GM10248 (cell line): Measurements from ENCODE around the gene SEZ6.

Experiments
- CTCF ChIA-PET: fragments of 300-600 bp; sonication (Branson Sonifier 250); formaldehyde crosslinking; extraction: SDS; loops from one replicate; lab custom pipeline; 2021; ENCODE audit warnings: antibody characterized with exemption; lab: Yijun Ruan, JAX
- POLR2A ChIA-PET: fragments of 350-650 bp; sonication (Branson Sonifier 250); formaldehyde crosslinking; extraction: SDS; loops from one replicate; lab custom pipeline; 2020; ENCODE audit warnings: antibody characterized with exemption; lab: Yijun Ruan, JAX
- DNase-seq: peaks from one replicate; pipeline ENCODE4 v3.0.0; 2012; ENCODE audit errors: extremely low spot score
- TF ChIP-seq, protein P1 (sequence below): IDR thresholded peaks from 2 replicates; pipeline ENCODE4 v1.5.1; 2012; ENCODE audit warnings: mild to moderate bottlenecking, low read depth; ENCODE audit errors: extremely low read depth, missing control alignments, control extremely low read depth

SEZ6 gene

GRCh38 chr17:28942925-28943324 is 62.9 kb downstream of the SEZ6 start:
- CTCF ChIA-PET = interaction anchor here (1.2 to 2.0 kb wide), 3 partner anchors 15 to 179 kb away, joined by 3 to 6 read pairs (median 5); no protein-coding TSS in a partner anchor
- no peak for DNase-seq
- TF ChIP-seq, protein P1, sequence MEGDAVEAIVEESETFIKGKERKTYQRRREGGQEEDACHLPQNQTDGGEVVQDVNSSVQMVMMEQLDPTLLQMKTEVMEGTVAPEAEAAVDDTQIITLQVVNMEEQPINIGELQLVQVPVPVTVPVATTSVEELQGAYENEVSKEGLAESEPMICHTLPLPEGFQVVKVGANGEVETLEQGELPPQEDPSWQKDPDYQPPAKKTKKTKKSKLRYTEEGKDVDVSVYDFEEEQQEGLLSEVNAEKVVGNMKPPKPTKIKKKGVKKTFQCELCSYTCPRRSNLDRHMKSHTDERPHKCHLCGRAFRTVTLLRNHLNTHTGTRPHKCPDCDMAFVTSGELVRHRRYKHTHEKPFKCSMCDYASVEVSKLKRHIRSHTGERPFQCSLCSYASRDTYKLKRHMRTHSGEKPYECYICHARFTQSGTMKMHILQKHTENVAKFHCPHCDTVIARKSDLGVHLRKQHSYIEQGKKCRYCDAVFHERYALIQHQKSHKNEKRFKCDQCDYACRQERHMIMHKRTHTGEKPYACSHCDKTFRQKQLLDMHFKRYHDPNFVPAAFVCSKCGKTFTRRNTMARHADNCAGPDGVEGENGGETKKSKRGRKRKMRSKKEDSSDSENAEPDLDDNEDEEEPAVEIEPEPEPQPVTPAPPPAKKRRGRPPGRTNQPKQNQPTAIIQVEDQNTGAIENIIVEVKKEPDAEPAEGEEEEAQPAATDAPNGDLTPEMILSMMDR = no peak
- POLR2A ChIA-PET = no interaction called here

DNA sequence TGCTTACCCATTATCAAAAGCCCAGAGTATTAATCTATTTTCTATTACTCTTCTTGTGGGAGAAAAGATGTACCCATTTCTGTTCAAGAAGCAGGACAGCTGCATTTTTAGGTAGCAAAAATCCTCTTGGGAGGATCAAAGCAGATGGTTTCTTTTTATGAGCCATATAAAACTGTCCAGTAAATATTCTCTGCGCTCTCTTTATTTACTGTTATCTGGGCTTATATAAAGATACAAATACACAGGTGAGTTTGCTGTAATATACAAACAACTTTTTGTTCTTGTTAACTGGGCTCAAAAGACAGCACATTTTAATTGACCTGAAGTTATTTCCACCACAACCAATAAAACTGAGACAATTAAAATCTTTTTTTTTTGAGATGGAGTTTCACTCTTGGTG is 64.6 kb downstream of the SEZ6 start:
- CTCF ChIA-PET = interaction anchor here (0.7 to 1.3 kb wide), 2 partner anchors 11 to 14 kb away, joined by 3 to 5 read pairs; no protein-coding TSS in a partner anchor
- POLR2A ChIA-PET = interaction anchor here (0.6 kb wide), 1 partner anchor 183 kb away, joined by 4 read pairs; no protein-coding TSS in a partner anchor
- DNase-seq = no peak
- TF ChIP-seq, protein P1 = no peak

- TF ChIP-seq, protein P1 = no peak
- ChIA-PET POLR2A (interaction anchor here (0.6 kb wide), 1 partner anchor 183 kb away, joined by 4 read pairs; no protein-coding TSS in a partner anchor), CTCF (interaction anchor here (1.2 to 4.6 kb wide), 4 partner anchors 9 to 177 kb away, joined by 3 to 25 read pairs (median 6); no protein-coding TSS in a partner anchor)
- DNase-seq = no peak
These were observed 65.2 kb downstream of the SEZ6 start for GRCh38 chr17:28940675-28941074.

DNA sequence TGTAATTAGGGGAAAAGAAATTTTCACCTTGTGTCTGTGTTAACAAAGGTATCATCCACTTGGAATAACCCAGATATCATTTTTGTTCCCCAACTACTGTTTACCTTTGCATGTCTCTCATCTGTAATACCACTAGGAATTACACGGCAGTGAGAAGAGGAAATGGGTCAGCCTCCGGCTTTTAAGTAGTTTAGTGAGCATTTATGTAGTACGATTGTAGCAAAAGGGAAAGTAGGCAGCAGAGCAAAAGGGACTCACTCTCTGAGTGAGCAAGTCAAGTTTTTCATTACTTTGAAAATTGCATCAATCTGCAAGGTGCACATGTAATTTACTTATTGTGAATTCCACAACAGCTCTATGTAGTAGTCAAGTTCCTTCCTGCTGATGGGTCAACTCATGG is 65.7 kb downstream of the SEZ6 start:
- TF ChIP-seq, protein P1 = no peak
- CTCF ChIA-PET = interaction anchor here (1.2 to 4.6 kb wide), 5 partner anchors 10 to 177 kb away, joined by 3 to 25 read pairs (median 5); no protein-coding TSS in a partner anchor
- DNase-seq = no peak
- POLR2A ChIA-PET = no interaction called here

DNA sequence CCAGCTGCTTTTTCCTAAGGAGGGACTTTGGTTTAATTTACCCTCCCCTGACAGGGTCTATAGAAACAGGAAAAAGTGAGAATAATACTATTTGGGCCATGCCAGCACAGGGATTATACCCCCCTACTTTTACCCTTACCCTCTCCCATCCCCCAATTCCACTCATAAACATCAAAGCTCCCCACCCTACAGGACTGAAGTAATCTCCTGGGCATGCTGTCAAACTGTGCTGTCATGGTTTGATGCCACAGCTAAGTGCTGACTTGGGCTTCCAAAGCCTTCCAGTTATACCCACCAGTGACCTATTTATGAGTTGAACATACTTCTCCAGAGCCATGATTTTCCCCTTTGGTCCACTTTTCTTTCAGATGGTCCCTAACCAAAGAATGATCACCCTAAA is 67.3 kb downstream of the SEZ6 start:
- TF ChIP-seq, protein P1 = no peak
- no peak for DNase-seq
- CTCF ChIA-PET = interaction anchor here (0.9 to 4.6 kb wide), 7 partner anchors 9 to 177 kb away, joined by 3 to 25 read pairs (median 6); partner anchors contain the start of gene DHRS13
- POLR2A ChIA-PET = no interaction called here

DNA sequence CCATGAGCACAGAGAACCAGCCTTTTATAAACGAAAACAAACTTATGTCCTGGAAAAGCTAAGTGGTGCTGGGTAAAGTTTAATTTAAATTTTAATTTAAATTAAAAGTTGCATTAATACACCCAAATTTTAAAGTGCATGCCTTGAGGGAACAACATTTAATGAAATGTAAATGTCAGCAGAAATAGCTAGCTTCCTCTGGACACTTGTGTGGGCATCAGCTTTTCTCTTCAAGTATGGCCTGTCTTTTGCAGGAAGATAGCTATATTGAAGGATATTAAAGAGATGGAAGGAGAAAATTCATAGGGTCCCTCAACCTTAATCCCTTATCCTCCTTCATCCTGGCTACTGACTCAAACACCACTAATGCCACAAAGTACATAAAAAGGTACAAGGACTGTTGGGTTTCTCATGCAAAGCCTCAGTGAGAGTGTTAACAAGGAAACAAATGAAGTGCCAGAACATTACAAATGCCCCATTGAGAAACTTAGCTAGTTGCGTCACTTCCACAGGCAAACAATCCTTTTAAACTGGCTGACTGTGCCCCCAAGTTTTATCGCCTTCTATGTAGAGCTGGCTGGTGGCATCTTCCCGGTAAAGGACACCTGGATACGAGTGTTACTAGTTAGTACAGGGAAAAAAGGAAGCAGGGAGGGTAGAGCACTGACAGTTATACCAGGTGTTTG is 68.6 kb downstream of the SEZ6 start:
- DNase-seq = no peak
- ChIA-PET POLR2A (interaction anchor here (0.5 to 0.6 kb wide), 2 partner anchors 99 to 136 kb away, joined by 5 to 9 read pairs; no protein-coding TSS in a partner anchor), CTCF (interaction anchor here (1.1 to 4.6 kb wide), 14 partner anchors 8 to 292 kb away, joined by 3 to 25 read pairs (median 4); partner anchors contain the start of genes BLTP2 and DHRS13)
- TF ChIP-seq, protein P1 = no peak
